AG09319 (cell line): ENCODE results near the gene DIAPH2.

Experiments used
- DNase-seq: peaks from one replicate; pipeline ENCODE4 v3.0.0-alpha.2; 2010; ENCODE audit warnings: low read depth; ENCODE audit errors: extremely low read depth
- CTCF ChIP-seq: IDR thresholded peaks from 2 replicates; pipeline ENCODE4 v1.5.1; 2011; ENCODE audit warnings: low read depth, mild to moderate bottlenecking, inconsistent platforms, low read length, moderate library complexity

Gene DIAPH2

GRCh38 chrX:97210501-97210900 is 525.9 kb downstream of the DIAPH2 start:
- no peak for DNase-seq
- no peak for TF ChIP-seq CTCF

- no peak for DNase-seq
- TF ChIP-seq CTCF: no peak
These were observed 526.4 kb downstream of the DIAPH2 start for GRCh38 chrX:97211070-97211469.

- no peak for DNase-seq
- TF ChIP-seq CTCF: no peak
These were observed 530.5 kb downstream of the DIAPH2 start for GRCh38 chrX:97215186-97215585.

- no peak for TF ChIP-seq CTCF
These were observed 539.5 kb downstream of the DIAPH2 start for GRCh38 chrX:97224148-97224547.

GRCh38 chrX:97229318-97229717 is 544.7 kb downstream of the DIAPH2 start:
- DNase-seq: no peak
- no peak for TF ChIP-seq CTCF

More at GRCh38 chrX:97224148-97224547, 539.5 kb downstream of the DIAPH2 start:
- no peak for DNase-seq

- DNase-seq: no peak
- TF ChIP-seq CTCF: no peak
These were observed 546.3 kb downstream of the DIAPH2 start for GRCh38 chrX:97230948-97231347.

GRCh38 chrX:97234471-97235081 is 549.9 kb downstream of the DIAPH2 start:
- no peak for DNase-seq
- TF ChIP-seq CTCF: no peak
